Measurements from ENCODE around the gene CEBPZOS. TPM values are rescaled to one million over a fixed set of nuclear protein-coding genes. Genes with fewer than 3 reads are reported as not detected.
"Not testable (repeated sequence)": the region's sequence is repeated elsewhere in the genome, so short reads cannot be mapped to it uniquely, and the experiment has no call there.

Gene CEBPZOS
- total RNA-seq, 2 experiments from 2014 or later, result 29.3 to 33.2 TPM

GRCh38 chr2:37192551-37192950 lies 3.7 kb upstream of the CEBPZOS start:
- Mint-ChIP-seq H3K4me1 (ENCODE audit: low read depth) (peaks cover 14% of the 10 kb centered on the region), H3K36me3 (peaks cover 4% of the 10 kb centered on the region), H3K4me3 (no peak overlapping the region), H3K27ac (no peak overlapping the region), H3K9me3 (no peaks in the 10 kb centered on the region), H3K27me3 (peaks cover 6% of the 10 kb centered on the region)
- intact Hi-C loops (cut with micrococcal nuclease), result no loop called here
- DNase-seq, result no peak
- POLR2A ChIA-PET, result no interaction called here
- CTCF ChIA-PET, result no interaction called here

GRCh38 chr2:37195862-37196319 lies 405 bp upstream of the CEBPZOS start:
- peaks cover 23% of the 10 kb centered on the region for H3K4me1 Mint-ChIP-seq (ENCODE audit: low read depth)
- DNase-seq, POLR2A ChIA-PET, H3K36me3 Mint-ChIP-seq, H3K9me3 Mint-ChIP-seq, H3K27me3 Mint-ChIP-seq: not testable (repeated sequence)
- intact Hi-C loops (cut with micrococcal nuclease), result loop anchor here (1.0 to 2.0 kb wide), 3 partner anchors 27 to 112 kb away; partner anchors contain the start of genes EIF2AK2, GPATCH11 and HEATR5B
- H3K27ac Mint-ChIP-seq, result peak overlapping the region; percentile 98
- CTCF ChIA-PET, result interaction anchor here (0.7 to 0.8 kb wide), 2 partner anchors 27 to 460 kb away, joined by 3 to 4 read pairs; no protein-coding TSS in a partner anchor
- peak overlapping the region; percentile 99 for H3K4me3 Mint-ChIP-seq

- DNase-seq, result no peak
- H3K4me3 Mint-ChIP-seq, result no peak overlapping the region
- ChIA-PET POLR2A (interaction anchor here (0.9 kb wide), 1 partner anchor 42 kb away, joined by 3 read pairs; the partner anchor contains the start of gene EIF2AK2), CTCF (interaction anchor here (1.3 kb wide), 1 partner anchor 30 kb away, joined by 3 read pairs; no protein-coding TSS in a partner anchor)
- H3K36me3 Mint-ChIP-seq, result peaks cover 27% of the 10 kb centered on the region
- H3K9me3 Mint-ChIP-seq, result peaks cover 3% of the 10 kb centered on the region
- H3K27ac Mint-ChIP-seq, result no peak overlapping the region
- peaks cover 35% of the 10 kb centered on the region for H3K4me1 Mint-ChIP-seq (ENCODE audit: low read depth)
- peaks cover 2% of the 10 kb centered on the region for H3K27me3 Mint-ChIP-seq
- intact Hi-C loops (cut with micrococcal nuclease), result no loop called here
These were observed 2.4 kb downstream of the CEBPZOS start for GRCh38 chr2:37198681-37199065.

GRCh38 chr2:37201208-37201607 lies 4.9 kb downstream of the CEBPZOS start:
- Mint-ChIP-seq H3K27me3 (peaks cover 2% of the 10 kb centered on the region), H3K4me3 (no peak overlapping the region), H3K4me1 (ENCODE audit: low read depth) (peaks cover 31% of the 10 kb centered on the region), H3K27ac (peak overlapping the region; percentile 18), H3K36me3 (peaks cover 49% of the 10 kb centered on the region), H3K9me3 (peaks cover 5% of the 10 kb centered on the region)
- intact Hi-C loops (cut with micrococcal nuclease), result loop anchor here (2.0 kb wide), 1 partner anchor 44 kb away; no protein-coding TSS in a partner anchor
- ChIA-PET CTCF (interaction anchor here (1.1 kb wide), 1 partner anchor 34 kb away, joined by 4 read pairs; no protein-coding TSS in a partner anchor), POLR2A (interaction anchor here (1.5 kb wide), 1 partner anchor 31 kb away, joined by 7 read pairs; the partner anchor contains the start of genes CEBPZ and NDUFAF7)
- DNase-seq, result no peak

GRCh38 chr2:37201766-37202165 lies 5.5 kb downstream of the CEBPZOS start:
- POLR2A ChIA-PET, result interaction anchor here (1.5 kb wide), 1 partner anchor 30 kb away, joined by 7 read pairs; the partner anchor contains the start of genes CEBPZ and NDUFAF7
- H3K4me3 Mint-ChIP-seq, result no peak overlapping the region
- intact Hi-C loops (cut with micrococcal nuclease), result loop anchor here (2.0 kb wide), 1 partner anchor 43 kb away; no protein-coding TSS in a partner anchor

GRCh38 chr2:37203708-37204107 lies 7.4 kb downstream of the CEBPZOS start:
- CTCF ChIA-PET, result no interaction called here

More at GRCh38 chr2:37201766-37202165, 5.5 kb downstream of the CEBPZOS start:
- DNase-seq, result peak; percentile 45
- Mint-ChIP-seq H3K4me1 (ENCODE audit: low read depth) (peaks cover 31% of the 10 kb centered on the region), H3K9me3 (peaks cover 8% of the 10 kb centered on the region), H3K36me3 (peaks cover 51% of the 10 kb centered on the region), H3K27me3 (no peaks in the 10 kb centered on the region), H3K27ac (peak overlapping the region; percentile 64)
- CTCF ChIA-PET, result no interaction called here

GRCh38 chr2:37205071-37205661 lies 8.9 kb downstream of the CEBPZOS start:
- H3K4me3 Mint-ChIP-seq; H3K27ac Mint-ChIP-seq; CTCF ChIA-PET; H3K27me3 Mint-ChIP-seq; intact Hi-C loops (cut with micrococcal nuclease); POLR2A ChIA-PET; DNase-seq: not testable (repeated sequence)
- Mint-ChIP-seq H3K9me3 (peaks cover 41% of the 10 kb centered on the region), H3K4me1 (ENCODE audit: low read depth) (peaks cover 33% of the 10 kb centered on the region), H3K36me3 (peaks cover 85% of the 10 kb centered on the region)

More at GRCh38 chr2:37203708-37204107, 7.4 kb downstream of the CEBPZOS start:
- peaks cover 36% of the 10 kb centered on the region for H3K4me1 Mint-ChIP-seq (ENCODE audit: low read depth)
- no peak for DNase-seq
- POLR2A ChIA-PET, result interaction anchor here (0.6 kb wide), 1 partner anchor 38 kb away, joined by 4 read pairs; no protein-coding TSS in a partner anchor
- H3K4me3 Mint-ChIP-seq, result no peak overlapping the region
- H3K36me3 Mint-ChIP-seq, result peaks cover 70% of the 10 kb centered on the region
- H3K27ac Mint-ChIP-seq, result no peak overlapping the region
- H3K9me3 Mint-ChIP-seq, result peaks cover 27% of the 10 kb centered on the region
- no peaks in the 10 kb centered on the region for H3K27me3 Mint-ChIP-seq
- intact Hi-C loops (cut with micrococcal nuclease), result no loop called here

- intact Hi-C loops (cut with micrococcal nuclease), result no loop called here
These were observed 9.5 kb downstream of the CEBPZOS start for GRCh38 chr2:37205689-37206341.

GRCh38 chr2:37206760-37207159 lies 10.5 kb downstream of the CEBPZOS start:
- intact Hi-C loops (cut with micrococcal nuclease); H3K4me3 Mint-ChIP-seq; CTCF ChIA-PET; DNase-seq; POLR2A ChIA-PET; H3K27ac Mint-ChIP-seq; H3K27me3 Mint-ChIP-seq: not testable (repeated sequence)
- peaks cover 43% of the 10 kb centered on the region for H3K9me3 Mint-ChIP-seq
- H3K36me3 Mint-ChIP-seq, result peaks cover 90% of the 10 kb centered on the region
- H3K4me1 Mint-ChIP-seq (ENCODE audit: low read depth), result peaks cover 20% of the 10 kb centered on the region

More at GRCh38 chr2:37205689-37206341, 9.5 kb downstream of the CEBPZOS start:
- Mint-ChIP-seq H3K27ac (no peak overlapping the region), H3K27me3 (no peaks in the 10 kb centered on the region), H3K9me3 (peaks cover 43% of the 10 kb centered on the region), H3K36me3 (peaks cover 86% of the 10 kb centered on the region), H3K4me1 (ENCODE audit: low read depth) (peaks cover 27% of the 10 kb centered on the region), H3K4me3 (no peak overlapping the region)
- DNase-seq, result no peak
- CTCF ChIA-PET, result no interaction called here
- POLR2A ChIA-PET, result no interaction called here

- no peak overlapping the region for H3K27ac Mint-ChIP-seq
- peaks cover 22% of the 10 kb centered on the region for H3K4me1 Mint-ChIP-seq (ENCODE audit: low read depth)
- H3K9me3 Mint-ChIP-seq, result peaks cover 38% of the 10 kb centered on the region
- no peaks in the 10 kb centered on the region for H3K27me3 Mint-ChIP-seq
- H3K4me3 Mint-ChIP-seq, result no peak overlapping the region
- H3K36me3 Mint-ChIP-seq, result peaks cover 75% of the 10 kb centered on the region
- no peak for DNase-seq
- ChIA-PET CTCF (no interaction called here), POLR2A (no interaction called here)
- intact Hi-C loops (cut with micrococcal nuclease), result no loop called here
These were observed 14.9 kb downstream of the CEBPZOS start for GRCh38 chr2:37211212-37211611.

- Mint-ChIP-seq H3K27me3 (no peaks in the 10 kb centered on the region), H3K4me1 (ENCODE audit: low read depth) (peaks cover 20% of the 10 kb centered on the region), H3K36me3 (peaks cover 76% of the 10 kb centered on the region), H3K4me3 (no peak overlapping the region), H3K9me3 (peaks cover 33% of the 10 kb centered on the region), H3K27ac (peak overlapping the region; percentile 5)
- POLR2A ChIA-PET, result no interaction called here
- DNase-seq, result no peak
- CTCF ChIA-PET, result interaction anchor here (0.7 kb wide), 1 partner anchor 43 kb away, joined by 3 read pairs; no protein-coding TSS in a partner anchor
- intact Hi-C loops (cut with micrococcal nuclease), result no loop called here
These were observed 15.6 kb downstream of the CEBPZOS start for GRCh38 chr2:37211939-37212338.

- Mint-ChIP-seq H3K4me1 (ENCODE audit: low read depth) (peaks cover 9% of the 10 kb centered on the region), H3K9me3 (peaks cover 2% of the 10 kb centered on the region), H3K27ac (peak overlapping the region; percentile 46), H3K27me3 (no peaks in the 10 kb centered on the region), H3K4me3 (no peak overlapping the region), H3K36me3 (peaks cover 53% of the 10 kb centered on the region)
- intact Hi-C loops (cut with micrococcal nuclease), result no loop called here
- DNase-seq, result no peak
- POLR2A ChIA-PET, result no interaction called here
- CTCF ChIA-PET, result no interaction called here
These were observed 19.0 kb downstream of the CEBPZOS start for GRCh38 chr2:37215250-37215649.

All from activated CD4-positive, alpha-beta memory T cell treated with anti-CD3 and anti-CD28 coated beads for 36 hours (primary cell).